Suppressor macrophage treated with lipopolysaccharide for 4 hours (primary cell): Measurements from ENCODE around the gene KAZN.

Source experiments
- DNase-seq: peaks from one replicate; pipeline ENCODE4 v3.0.0-alpha.2; 2020

Gene KAZN

DNA sequence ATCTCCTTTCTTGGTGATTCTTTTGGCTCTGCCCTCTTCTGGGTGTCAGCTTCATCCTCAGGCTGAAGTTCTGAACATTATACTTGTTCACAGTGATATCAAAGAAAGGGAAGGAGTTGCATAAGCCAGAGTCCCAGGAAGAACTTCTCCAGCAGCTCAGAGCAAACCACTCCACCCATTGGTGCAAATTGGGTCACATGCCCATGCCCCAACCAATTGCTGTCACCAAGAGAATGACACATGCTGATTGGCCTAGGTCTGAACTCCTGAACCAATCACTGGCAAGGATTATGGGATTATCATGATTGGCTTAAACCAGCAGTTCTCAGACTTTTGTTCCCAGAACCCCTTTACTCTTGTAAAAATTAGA is 298.6 kb downstream of the KAZN start:
- no peak for DNase-seq

DNA sequence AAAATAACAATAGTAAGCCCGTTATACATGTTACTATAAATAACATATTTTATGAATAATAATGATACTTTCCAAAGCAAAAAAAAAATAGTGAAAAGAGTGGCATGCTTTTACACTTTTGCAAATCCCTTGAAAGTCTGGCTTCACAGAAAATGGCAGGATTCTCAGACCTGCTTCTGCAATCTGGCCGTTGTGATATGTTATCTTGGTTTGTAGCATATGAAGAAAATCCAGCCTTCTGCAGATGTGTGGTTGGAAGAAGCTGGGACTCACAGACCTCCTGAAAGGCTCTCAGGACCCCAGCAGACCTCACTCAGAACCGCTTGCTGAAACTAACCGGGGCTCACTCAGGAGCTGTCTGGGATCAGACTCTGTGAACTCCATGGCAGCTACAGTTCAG is 299.1 kb downstream of the KAZN start:
- DNase-seq: no peak

DNA sequence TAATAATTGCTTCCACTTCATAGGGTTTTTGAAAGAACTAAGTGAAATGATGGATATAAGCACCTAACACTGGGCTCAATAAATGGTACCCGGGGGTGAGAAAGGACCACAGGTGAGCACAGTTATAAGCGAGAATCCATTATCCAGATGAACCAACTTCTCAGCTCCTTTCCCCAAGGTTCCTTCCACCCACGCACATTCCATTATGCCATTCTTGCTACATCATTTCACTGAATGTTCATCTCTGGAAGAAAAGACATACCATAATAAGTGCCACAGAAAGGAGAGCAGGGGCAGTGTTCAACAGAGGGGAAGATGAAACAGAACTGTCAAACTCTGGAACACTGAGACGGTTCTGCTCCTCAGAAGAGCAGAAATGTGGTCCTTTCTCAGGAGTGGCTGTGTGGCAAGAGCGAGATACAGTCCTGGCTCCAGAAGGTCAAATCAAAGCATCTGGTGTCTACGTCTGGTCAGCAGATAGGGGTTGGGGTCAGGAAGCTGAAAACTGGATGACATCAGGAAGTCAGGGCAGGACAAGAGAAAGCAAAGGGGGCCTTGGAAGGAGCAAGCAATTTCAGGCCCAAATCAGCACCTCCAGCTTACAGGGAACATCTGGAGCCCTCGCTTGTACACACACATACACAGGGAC is 299.6 kb downstream of the KAZN start:
- no peak for DNase-seq

DNA sequence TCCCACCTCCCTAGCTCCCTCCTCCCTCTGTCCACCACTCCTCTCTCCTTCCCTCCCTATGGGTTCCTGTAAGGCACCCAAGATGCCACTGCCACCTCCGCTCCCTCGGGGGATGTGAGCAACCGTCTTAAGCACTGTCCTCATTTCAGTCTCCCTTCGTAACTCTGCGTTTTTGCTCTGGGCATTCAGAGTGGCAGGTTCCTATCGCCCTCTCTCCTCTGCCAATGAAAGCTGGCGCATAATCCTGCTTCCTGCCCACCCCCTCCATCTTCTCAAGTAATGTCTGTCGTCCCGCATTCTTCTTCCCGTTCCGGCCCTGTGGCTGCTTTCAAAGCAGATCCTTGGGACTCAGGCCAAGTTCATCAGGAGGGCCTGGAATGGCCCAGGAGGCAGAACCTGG is 301.2 kb downstream of the KAZN start:
- DNase-seq: no peak

DNA sequence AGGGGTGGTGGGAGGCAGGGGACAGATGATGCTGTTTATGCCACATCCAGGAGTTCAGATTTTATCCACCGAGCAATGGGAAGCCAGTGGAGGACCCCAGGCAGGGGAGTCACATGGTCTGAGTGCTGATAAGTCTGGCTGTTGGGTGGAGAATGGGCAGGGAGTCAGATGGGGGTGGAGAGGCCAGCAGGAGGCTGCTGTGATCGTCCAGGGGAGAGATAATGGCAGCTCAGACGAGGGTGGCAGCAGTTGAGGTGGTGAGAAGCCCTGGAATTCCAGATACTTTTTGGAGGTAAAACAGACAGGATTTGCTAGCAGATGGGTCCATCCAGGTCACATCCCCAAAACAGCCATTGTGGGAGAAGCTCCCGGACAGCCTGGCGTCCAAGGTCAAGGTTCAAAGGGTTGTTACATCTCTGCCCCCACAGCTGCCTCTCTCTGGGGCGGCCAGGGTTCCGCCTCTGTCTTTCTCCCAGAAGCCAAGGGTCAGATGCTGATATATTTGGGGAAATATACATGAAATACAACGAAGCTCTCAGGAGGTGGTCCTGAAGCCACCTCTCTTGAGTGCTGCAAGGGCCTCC is 303.0 kb downstream of the KAZN start:
- DNase-seq: no peak

DNA sequence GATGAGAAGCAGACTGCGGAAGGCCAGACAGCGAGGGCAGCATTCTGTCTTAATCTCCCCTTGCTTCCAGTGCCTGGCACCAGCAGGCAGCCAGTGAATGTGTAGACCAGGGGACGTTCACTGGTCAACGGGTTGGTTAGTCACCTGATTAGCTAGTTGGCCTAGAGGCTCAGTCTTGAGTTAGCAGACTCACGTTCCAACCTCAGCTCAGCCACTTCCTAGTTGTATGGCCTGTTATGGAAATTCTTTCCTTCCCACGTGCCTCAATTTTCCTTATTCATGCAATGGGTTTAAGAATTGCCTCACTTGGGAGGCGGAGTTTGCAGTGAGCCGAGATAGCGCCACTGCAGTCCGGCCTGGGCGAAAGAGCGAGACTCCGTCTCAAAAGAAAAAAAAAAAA is 305.4 kb downstream of the KAZN start:
- no peak for DNase-seq

DNA sequence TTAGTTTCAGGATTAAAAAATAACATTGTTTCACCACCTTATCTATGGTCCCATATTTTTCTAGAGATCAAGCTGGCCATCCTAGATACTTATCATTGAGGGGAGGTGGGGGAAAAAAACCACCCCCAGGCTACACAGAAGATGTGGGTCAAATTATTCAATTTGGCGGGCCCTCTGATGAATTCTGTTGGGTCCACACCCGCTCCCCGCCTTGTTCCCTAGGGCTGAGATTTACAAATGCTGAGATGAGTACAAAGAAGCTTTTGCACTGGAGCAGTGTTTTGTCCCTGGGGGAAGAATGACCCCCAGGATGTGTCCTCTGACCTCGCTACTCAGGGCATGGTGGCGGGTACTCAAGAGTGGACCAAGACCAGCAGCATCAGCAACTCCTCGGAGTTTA is 308.2 kb downstream of the KAZN start:
- no peak for DNase-seq

DNA sequence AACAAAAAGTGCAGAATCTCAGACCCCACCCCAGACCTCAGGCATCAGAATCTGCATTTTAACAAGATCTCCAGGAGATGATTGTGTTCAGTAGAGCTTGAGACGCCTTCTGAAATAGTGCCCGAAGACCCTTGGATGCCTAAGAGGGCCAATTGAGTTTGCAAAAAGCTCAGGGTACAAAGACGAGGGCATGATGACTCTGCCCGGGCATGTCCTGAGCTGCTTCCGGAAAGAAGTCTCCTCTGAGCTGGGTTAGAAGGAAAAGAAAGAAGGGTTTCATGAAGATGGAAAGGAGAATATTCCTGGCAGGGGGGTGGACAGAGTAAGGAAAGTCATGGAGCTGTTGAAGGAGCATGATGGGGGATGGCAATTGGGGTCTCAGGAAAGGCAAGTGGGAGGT is 308.9 kb downstream of the KAZN start:
- no peak for DNase-seq

DNA sequence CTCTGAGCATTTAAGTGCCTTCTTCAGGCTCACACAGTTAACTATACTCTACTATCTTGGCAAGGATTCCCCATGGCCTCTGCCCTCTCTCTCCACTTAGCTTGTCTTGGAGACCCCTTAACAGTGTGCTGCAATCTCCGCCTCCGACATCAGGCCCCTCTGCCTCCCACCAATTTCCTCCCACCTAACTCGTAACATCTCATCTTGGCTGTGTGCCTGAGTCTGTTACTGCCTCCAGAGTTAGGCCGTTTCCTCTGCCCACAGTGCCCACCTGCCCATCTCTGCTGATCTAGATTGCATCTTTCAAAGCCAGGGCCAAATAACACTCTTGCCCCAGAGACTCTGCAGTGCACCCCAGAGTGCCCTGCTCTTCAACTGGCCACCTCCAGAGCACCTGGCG is 310.8 kb downstream of the KAZN start:
- no peak for DNase-seq

DNA sequence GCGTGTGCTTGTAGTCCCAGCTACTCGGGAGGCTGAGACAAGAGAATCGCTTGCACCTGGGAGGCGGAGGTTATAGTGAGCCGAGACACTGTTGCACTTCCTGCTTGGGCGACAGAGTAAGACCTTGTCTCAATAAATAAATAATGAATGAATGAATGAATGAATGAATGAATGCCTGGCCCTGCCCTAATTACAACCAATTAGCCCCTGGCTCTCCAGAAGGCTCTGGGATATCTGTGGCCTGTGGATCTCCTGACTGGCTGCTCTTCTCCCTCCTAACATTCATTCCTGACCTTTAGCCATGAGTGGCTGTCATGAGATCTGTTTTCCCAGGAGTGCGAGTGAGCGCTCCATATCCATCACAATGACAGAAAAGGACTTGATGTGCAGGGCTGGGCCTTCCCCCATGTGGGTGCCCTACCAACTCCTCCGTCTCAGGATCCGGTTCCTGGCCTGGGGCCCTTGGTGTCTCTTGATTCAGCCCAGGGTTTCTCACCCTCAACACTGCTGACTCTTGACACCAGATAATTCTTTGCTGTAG is 311.5 kb downstream of the KAZN start:
- DNase-seq: no peak

DNA sequence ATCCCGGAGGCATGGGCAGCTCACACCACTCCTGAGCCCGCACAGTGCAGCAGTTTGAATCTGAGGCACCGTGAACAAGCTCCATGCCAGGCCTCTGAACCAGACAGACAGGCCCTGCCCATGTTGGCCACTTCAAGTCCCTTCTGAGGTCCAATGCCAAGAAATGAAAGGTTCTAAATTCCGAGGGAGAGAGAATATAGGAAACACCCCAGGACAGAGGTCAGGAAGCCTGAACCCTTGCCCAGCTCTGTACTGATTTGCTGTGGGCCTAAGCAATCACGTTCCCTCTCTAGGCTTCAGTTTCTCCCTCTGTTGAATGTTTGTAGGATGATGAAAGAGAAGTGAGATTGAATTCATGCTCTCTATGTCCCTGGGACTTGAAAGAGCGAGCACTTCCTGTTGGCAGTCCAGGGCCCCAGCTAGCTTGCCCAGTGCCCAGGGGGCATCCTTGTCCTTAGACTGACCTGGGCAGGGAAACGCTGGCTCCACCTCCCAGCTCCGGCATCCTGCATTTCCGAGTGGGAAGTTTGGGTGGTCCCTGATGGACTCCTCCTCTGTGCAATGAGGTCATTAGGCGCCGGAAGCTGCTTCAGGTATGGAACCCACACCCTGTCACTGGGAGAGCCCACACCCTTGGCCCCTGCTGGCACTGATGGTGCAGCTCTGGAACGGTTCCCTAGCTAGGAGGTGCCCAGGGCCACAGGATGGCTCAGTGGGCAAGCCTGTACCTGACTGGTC is 312.7 kb downstream of the KAZN start:
- DNase-seq: no peak

DNA sequence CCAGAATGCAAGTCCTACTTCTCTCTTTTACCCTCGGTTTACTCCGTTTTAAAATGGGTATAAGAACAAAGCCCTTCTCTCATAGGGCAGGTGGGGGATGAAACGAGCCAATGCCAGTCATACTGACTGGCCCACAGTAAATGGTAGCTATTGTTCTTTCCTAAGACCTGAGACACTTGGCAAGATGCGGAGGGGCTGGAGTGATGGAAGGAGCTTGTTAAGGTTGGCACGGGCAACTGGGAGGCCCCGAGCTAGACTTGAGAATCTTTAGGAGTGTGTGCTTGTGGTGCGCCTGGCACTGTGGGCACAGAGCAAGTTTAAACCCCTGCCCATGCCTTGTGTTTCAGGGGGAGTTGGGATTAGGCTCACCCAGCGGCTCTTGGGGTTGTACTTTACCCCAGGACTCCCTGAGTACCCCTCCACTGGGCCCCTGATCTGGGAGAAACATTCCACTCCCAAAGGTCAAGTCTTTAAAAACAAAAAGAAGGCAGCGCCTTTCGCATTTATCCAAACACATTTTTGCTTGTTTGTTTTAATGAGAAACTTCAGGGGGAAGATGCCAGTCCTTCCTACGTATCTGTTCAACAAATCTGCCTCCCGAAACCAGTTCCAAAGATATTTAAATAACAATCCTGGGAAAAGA is 314.5 kb downstream of the KAZN start:
- no peak for DNase-seq

DNA sequence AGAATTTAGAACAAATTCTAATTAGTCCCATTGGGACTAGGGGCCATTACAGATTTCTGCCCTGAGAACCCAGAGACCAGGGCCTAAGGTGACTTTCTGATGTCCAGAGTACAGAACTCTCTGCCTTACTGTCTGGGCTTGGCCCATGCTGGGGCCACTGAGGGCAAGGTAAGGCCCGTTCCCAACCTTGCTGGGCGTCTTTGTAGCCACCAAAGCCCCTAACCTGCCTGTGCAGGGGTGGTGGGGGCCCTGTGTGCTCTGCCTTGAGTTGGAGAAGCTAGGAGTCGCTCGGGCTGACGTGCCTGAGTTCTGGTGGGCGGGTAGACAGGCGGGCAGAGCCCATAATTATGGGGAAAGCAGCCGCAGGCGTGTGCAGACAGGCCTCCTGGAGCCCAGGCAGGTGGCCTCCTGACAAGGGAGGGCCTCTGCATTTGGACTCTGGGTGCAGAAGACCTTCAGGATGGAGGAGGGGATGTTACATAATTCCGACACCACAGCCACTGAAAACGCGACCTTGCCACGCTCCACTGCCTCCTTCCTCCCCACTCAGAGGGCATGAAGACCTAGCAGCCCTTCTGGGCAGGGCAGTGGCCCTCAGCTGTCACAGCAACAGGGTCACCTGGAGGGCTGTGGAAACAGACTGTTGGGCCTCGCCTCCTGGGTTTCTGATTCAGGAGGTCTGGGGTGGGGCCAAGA is 315.1 kb downstream of the KAZN start:
- DNase-seq: no peak

DNA sequence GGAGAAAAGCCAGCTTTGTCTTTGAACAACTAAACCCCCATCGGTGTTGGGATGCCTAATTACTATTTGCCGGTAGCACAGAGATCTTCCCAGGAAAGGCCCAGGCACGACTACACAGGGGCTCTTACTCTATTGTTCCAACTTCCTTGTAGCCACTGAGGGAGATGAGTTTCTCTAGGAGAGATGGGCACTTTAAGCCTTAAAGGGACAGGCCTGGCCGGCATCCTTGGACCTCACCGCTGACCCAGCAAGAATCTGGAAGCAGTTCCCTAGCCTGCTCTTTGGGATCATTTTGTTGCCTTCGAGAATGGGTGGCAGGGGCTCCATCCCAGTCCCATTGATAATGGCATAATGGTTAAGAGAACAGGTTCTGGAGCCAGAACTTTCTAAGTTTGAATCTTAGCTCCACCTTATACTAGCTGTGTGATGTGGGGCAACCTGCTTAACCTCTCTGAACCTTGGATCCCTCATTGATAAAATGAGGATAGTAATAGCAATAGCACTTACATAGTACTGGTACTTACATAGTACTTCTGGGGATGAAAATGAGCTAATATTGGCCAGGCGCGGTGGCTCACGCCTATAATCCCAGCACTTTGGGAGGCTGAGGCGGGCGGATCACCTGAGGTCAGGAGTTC is 316.0 kb downstream of the KAZN start:
- no peak for DNase-seq

DNA sequence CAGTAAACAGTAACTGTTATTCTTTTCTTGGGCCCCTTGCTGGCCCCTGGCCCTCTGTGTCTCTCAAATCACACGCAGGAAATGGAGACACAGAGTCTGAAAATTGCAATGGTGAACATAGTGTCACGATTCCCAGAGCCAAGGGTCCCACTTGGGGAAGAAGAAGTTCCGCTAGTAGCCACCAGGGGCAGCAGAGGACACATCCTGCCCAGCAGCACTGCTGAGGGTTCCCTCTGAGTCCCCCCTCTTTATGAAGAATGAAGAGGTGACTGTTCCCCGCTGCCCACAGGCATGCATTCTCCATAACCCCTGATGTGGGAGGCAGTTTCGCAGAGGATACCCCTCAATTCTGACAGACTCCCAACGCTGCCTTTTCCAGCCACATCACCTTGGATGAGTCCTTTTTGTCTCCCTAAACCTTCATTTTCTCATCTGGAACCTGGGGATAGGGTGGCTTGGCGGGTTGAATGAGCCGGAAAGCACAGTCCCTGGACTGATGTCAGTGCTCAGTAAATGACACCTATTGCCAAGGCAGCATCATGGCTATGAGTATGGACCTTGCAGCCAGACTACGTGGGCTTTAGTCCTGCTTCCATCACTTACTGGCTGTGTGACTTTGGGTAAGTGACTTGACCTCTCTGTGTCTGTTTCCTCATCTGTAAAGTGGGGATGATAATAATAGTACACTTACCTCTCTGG is 317.0 kb downstream of the KAZN start:
- peak; percentile 49 for DNase-seq

DNA sequence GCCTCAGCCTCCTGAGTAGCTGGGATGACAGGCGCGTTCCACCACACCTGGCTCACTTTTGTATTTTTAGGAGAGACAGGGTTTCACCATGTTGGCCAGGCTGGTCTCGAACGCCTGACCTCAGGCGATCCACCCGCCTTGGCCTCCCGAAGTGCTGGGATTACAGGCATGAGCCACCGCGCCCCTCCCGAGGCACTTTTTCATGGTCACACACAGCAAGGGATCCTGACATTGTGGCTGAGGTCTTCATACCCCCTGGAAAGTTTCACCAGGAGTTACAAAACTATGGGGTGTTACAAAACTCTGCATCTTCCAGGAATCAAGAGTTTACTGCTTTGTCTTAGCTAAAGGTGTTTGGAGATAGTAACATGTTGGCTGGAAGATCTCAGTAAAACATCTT is 320.8 kb downstream of the KAZN start:
- no peak for DNase-seq

DNA sequence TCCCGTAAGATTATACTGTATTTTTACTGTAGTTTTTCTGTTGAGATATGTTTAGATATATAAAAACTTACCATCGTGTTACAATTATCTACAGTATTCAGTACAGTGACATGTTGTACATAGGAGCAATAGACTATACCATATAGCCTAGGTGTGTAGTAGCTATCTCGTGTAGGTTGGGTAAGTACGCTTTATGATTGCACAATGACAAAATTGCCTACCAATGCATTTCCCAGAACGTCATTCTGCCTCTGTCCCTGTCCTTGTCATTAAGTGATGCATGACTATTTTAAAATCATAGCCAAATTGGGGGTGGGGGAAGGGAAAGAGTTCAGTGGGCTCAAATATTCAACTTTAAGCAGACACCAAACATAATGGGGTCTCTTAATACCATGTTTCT is 321.3 kb downstream of the KAZN start:
- no peak for DNase-seq

DNA sequence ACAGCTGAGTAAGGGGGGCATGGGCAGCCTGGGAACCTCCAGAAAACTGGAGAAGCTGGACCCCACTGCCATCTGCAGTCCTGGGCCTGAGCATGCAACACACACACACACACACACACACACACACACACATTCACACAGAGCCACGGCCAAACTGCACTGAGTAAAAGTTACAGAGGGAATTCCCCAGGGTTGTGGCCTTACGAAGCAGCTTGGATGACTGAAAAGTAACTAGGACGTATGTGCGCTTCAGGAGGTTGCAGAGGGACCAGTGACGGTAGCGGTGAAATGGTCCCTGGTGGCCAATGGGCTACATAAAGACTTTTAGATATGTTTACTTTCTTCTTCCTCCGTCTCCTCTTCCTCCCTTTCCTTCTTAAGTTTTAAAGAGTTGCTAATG is 322.6 kb downstream of the KAZN start:
- no peak for DNase-seq

DNA sequence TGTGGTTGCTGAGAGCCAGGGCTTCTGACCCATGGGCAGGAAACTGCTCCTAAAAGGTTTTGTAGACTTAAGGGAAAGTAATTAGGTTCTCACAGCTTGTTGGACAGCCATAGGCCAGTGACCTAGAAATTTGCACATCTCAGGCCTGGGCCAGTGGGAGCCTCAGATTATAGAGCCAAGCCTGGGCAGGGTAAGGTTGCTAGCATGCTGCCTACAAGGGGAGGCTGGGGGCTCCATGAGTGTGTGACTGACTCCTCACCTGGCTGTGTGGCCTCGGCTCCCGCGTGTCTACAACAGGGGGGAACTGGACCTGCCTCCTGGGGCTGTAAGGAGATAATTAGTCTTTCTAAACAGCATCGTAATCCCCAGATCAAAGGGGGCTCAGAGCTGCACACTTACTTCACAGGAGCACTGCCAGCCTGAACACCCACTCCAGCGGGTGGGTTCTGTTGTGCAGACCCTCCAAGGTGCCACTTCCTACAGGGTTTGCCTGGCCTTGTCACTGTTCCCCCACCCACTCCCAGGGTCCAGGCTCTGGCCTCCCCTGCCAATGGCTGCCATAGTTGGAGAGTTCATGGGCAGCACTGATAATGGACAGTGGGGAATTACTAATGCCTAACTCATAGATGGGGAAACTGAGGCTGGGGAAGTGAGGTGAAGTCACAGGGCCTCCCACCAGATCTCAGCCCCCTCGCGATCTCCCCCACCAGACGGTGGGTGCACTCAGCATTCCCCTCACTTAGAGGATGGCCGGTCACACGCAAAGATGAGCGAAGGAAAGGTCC is 324.6 kb downstream of the KAZN start:
- no peak for DNase-seq

DNA sequence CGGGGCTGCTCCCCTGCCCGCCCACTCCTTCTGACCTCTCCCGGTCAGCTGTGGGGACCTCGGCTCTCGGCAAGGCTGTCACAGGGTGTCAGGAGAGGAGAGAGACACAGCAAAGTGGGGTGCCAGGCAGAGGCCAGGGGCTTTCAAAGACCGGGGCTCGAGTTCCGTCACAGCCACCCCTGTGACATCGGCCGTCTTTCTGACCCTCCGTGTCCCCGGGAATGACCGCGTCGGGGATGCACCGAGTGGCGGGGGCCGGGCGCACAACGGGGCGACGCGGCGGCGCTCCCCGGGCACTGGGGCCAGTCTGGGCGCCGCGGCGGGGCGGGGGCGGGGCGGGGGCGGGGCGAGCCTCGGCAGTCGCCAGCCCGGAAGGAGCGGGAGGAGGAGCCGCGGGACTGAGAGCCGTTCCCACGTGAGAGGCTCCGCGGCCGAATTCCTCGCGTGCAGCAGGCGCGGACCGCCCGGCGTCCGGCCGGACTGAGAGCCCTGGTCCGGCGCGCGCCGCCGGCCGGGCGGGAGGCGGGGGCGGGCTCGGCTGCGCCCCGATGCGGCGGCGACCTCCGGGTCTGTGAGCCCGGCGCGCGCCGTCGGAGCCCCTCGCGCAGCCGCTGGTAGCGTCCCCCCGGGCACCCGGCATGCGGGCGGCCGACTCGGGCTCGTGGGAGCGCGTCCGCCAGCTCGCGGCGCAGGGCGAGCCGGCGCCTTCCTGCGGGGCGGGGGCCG is 325.4 kb downstream of the KAZN start:
- DNase-seq: peak; percentile 53
